ENCODE results near the gene MAP3K3. TPM values are rescaled to one million over a fixed set of nuclear protein-coding genes. Genes with fewer than 3 reads are reported as not detected.

The MAP3K3 gene
- total RNA-seq, 1 donor from 2014 or later = 26.2 TPM

GRCh38 chr17:63696381-63696961, 74.3 kb downstream of the MAP3K3 start:
- Mint-ChIP-seq H3K27ac (peak overlapping the region; percentile 93), H3K27me3 (no peaks in the 10 kb centered on the region), H3K4me3 (peak overlapping the region; percentile 93), H3K4me1 (peaks cover 34% of the 10 kb centered on the region), H3K36me3 (ENCODE audit: low read depth) (peaks cover 24% of the 10 kb centered on the region), H3K9me3 (no peaks in the 10 kb centered on the region)
- intact Hi-C loops (cut with micrococcal nuclease) = loop anchor here (5.0 kb wide), 1 partner anchor 269 kb away; no protein-coding TSS in a partner anchor
- peak; percentile 80 for DNase-seq

- Mint-ChIP-seq H3K36me3 (ENCODE audit: low read depth) (peaks cover 31% of the 10 kb centered on the region), H3K4me3 (peak overlapping the region; percentile 93), H3K4me1 (peaks cover 43% of the 10 kb centered on the region), H3K9me3 (no peaks in the 10 kb centered on the region), H3K27ac (peak overlapping the region; percentile 93), H3K27me3 (no peaks in the 10 kb centered on the region)
- intact Hi-C loops (cut with micrococcal nuclease) = loop anchor here (1.0 to 5.0 kb wide), 6 partner anchors 13 to 270 kb away; partner anchors contain the start of genes DCAF7, DDX42 and SMARCD2
- peak; percentile 94 for DNase-seq
Observed at GRCh38 chr17:63697341-63698286, 75.4 kb downstream of the MAP3K3 start.

GRCh38 chr17:63698381-63698885, 76.2 kb downstream of the MAP3K3 start:
- Mint-ChIP-seq H3K36me3 (ENCODE audit: low read depth) (peaks cover 39% of the 10 kb centered on the region), H3K27me3 (no peaks in the 10 kb centered on the region), H3K27ac (peak overlapping the region; percentile 93), H3K4me1 (peaks cover 49% of the 10 kb centered on the region), H3K9me3 (no peaks in the 10 kb centered on the region), H3K4me3 (peak overlapping the region; percentile 93)
- DNase-seq = no peak
- intact Hi-C loops (cut with micrococcal nuclease) = loop anchor here (1.0 to 5.0 kb wide), 6 partner anchors 12 to 271 kb away; partner anchors contain the start of genes DCAF7, DDX42 and SMARCD2

GRCh38 chr17:63698886-63699637, 76.8 kb downstream of the MAP3K3 start:
- H3K4me1 Mint-ChIP-seq = peaks cover 55% of the 10 kb centered on the region
- H3K9me3 Mint-ChIP-seq = no peaks in the 10 kb centered on the region
- intact Hi-C loops (cut with micrococcal nuclease) = loop anchor here (1.0 to 5.0 kb wide), 6 partner anchors 11 to 272 kb away; partner anchors contain the start of genes DCAF7, DDX42 and SMARCD2
- peak overlapping the region; percentile 93 for H3K4me3 Mint-ChIP-seq
- H3K27ac Mint-ChIP-seq = peak overlapping the region; percentile 93
- peak; percentile 96 for DNase-seq
- H3K36me3 Mint-ChIP-seq (ENCODE audit: low read depth) = peaks cover 45% of the 10 kb centered on the region
- no peaks in the 10 kb centered on the region for H3K27me3 Mint-ChIP-seq

GRCh38 chr17:63699638-63700527, 77.7 kb downstream of the MAP3K3 start, which contains the start of gene LIMD2:
Gene LIMD2 (minus strand): TSS chr17:63700125. CDS start chr17:63699298, 827 bp downstream.
- peaks cover 56% of the 10 kb centered on the region for H3K4me1 Mint-ChIP-seq
- H3K27ac Mint-ChIP-seq = peak within 1 kb of the TSS; percentile 97
- H3K4me3 Mint-ChIP-seq = peak within 1 kb of the TSS; percentile 93
- peaks cover 45% of the 10 kb centered on the region for H3K36me3 Mint-ChIP-seq (ENCODE audit: low read depth)
- no peaks in the 10 kb centered on the region for H3K27me3 Mint-ChIP-seq
- no peaks in the 10 kb centered on the region for H3K9me3 Mint-ChIP-seq
- DNase-seq = peak; percentile 93
- intact Hi-C loops (cut with micrococcal nuclease) = loop anchor here (1.0 to 5.0 kb wide), 5 partner anchors 78 to 273 kb away; partner anchors contain the start of genes DCAF7, MAP3K3 and SMARCD2

- DNase-seq = peak; percentile 86
- peak overlapping the region; percentile 92 for H3K4me3 Mint-ChIP-seq
- H3K9me3 Mint-ChIP-seq = no peaks in the 10 kb centered on the region
- intact Hi-C loops (cut with micrococcal nuclease) = loop anchor here (1.0 kb wide), 3 partner anchors 41 to 78 kb away; partner anchors contain the start of genes CCDC47, MAP3K3 and STRADA
- peak overlapping the region; percentile 97 for H3K27ac Mint-ChIP-seq
- peaks cover 58% of the 10 kb centered on the region for H3K4me1 Mint-ChIP-seq
- no peaks in the 10 kb centered on the region for H3K27me3 Mint-ChIP-seq
- peaks cover 50% of the 10 kb centered on the region for H3K36me3 Mint-ChIP-seq (ENCODE audit: low read depth)
Observed at GRCh38 chr17:63700528-63701455, 78.6 kb downstream of the MAP3K3 start.

- DNase-seq = no peak
- Mint-ChIP-seq H3K9me3 (no peaks in the 10 kb centered on the region), H3K27me3 (no peaks in the 10 kb centered on the region), H3K27ac (peak overlapping the region; percentile 97), H3K4me3 (peak overlapping the region; percentile 92), H3K36me3 (ENCODE audit: low read depth) (peaks cover 47% of the 10 kb centered on the region), H3K4me1 (peaks cover 59% of the 10 kb centered on the region)
- intact Hi-C loops (cut with micrococcal nuclease) = loop anchor here (1.0 kb wide), 2 partner anchors 40 to 72 kb away; partner anchors contain the start of genes CCDC47 and STRADA
Observed at GRCh38 chr17:63701456-63701820, 79.2 kb downstream of the MAP3K3 start.

GRCh38 chr17:63701868-63702720, 79.9 kb downstream of the MAP3K3 start:
- Mint-ChIP-seq H3K4me3 (peak overlapping the region; percentile 92), H3K27ac (peak overlapping the region; percentile 97), H3K9me3 (no peaks in the 10 kb centered on the region), H3K27me3 (no peaks in the 10 kb centered on the region), H3K4me1 (peaks cover 58% of the 10 kb centered on the region), H3K36me3 (ENCODE audit: low read depth) (peaks cover 43% of the 10 kb centered on the region)
- intact Hi-C loops (cut with micrococcal nuclease) = loop anchor here (1.0 kb wide), 2 partner anchors 39 to 71 kb away; partner anchors contain the start of genes CCDC47 and STRADA
- DNase-seq = peak; percentile 92

- DNase-seq = peak; percentile 71
- peak overlapping the region; percentile 92 for H3K4me3 Mint-ChIP-seq
- H3K36me3 Mint-ChIP-seq (ENCODE audit: low read depth) = peaks cover 40% of the 10 kb centered on the region
- no peaks in the 10 kb centered on the region for H3K9me3 Mint-ChIP-seq
- H3K27ac Mint-ChIP-seq = peak overlapping the region; percentile 97
- intact Hi-C loops (cut with micrococcal nuclease) = no loop called here
- H3K4me1 Mint-ChIP-seq = peaks cover 56% of the 10 kb centered on the region
- H3K27me3 Mint-ChIP-seq = no peaks in the 10 kb centered on the region
Observed at GRCh38 chr17:63702721-63703015, 80.5 kb downstream of the MAP3K3 start.

GRCh38 chr17:63703029-63703428, 80.8 kb downstream of the MAP3K3 start:
- peak; percentile 58 for DNase-seq
- peak overlapping the region; percentile 97 for H3K27ac Mint-ChIP-seq
- peaks cover 37% of the 10 kb centered on the region for H3K36me3 Mint-ChIP-seq (ENCODE audit: low read depth)
- peaks cover 53% of the 10 kb centered on the region for H3K4me1 Mint-ChIP-seq
- intact Hi-C loops (cut with micrococcal nuclease) = no loop called here
- no peaks in the 10 kb centered on the region for H3K9me3 Mint-ChIP-seq
- H3K27me3 Mint-ChIP-seq = no peaks in the 10 kb centered on the region
- peak overlapping the region; percentile 92 for H3K4me3 Mint-ChIP-seq
